Activated T-cell treated with anti-CD3 and anti-CD28 coated beads for 48 hours (primary cell): ENCODE data around the gene LNX1.

Experiments
- DNase-seq: peaks from one replicate; pipeline ENCODE4 v3.0.0-alpha.2; 2020; ENCODE audit warnings: low read depth

The LNX1 gene

GRCh38 chr4:53534684-53535083 lies 56.6 kb downstream of the LNX1 start:
- no peak for DNase-seq

- no peak for DNase-seq
Observed at GRCh38 chr4:53532521-53532920, 58.8 kb downstream of the LNX1 start.

- no peak for DNase-seq
Observed at GRCh38 chr4:53531585-53532224, 59.6 kb downstream of the LNX1 start.

- DNase-seq: no peak
Observed at GRCh38 chr4:53529025-53529424, 62.3 kb downstream of the LNX1 start.

- no peak for DNase-seq
Observed at GRCh38 chr4:53527930-53528329, 63.4 kb downstream of the LNX1 start.

GRCh38 chr4:53527326-53527725 lies 64.0 kb downstream of the LNX1 start:
- DNase-seq: no peak

- DNase-seq: no peak
Observed at GRCh38 chr4:53522334-53522733, 69.0 kb downstream of the LNX1 start.

GRCh38 chr4:53520116-53520515 lies 71.2 kb downstream of the LNX1 start:
- no peak for DNase-seq

GRCh38 chr4:53518807-53519206 lies 72.5 kb downstream of the LNX1 start:
- no peak for DNase-seq

GRCh38 chr4:53515076-53515475 lies 76.2 kb downstream of the LNX1 start:
- DNase-seq: no peak

- no peak for DNase-seq
Observed at GRCh38 chr4:53514509-53514908, 76.8 kb downstream of the LNX1 start.

- DNase-seq: no peak
Observed at GRCh38 chr4:53512608-53513007, 78.7 kb downstream of the LNX1 start.

GRCh38 chr4:53511014-53511413 lies 80.3 kb downstream of the LNX1 start:
- no peak for DNase-seq

- DNase-seq: no peak
Observed at GRCh38 chr4:53510321-53510720, 81.0 kb downstream of the LNX1 start.

- no peak for DNase-seq
Observed at GRCh38 chr4:53508446-53508845, 82.8 kb downstream of the LNX1 start.

- no peak for DNase-seq
Observed at GRCh38 chr4:53507671-53508286, 83.5 kb downstream of the LNX1 start.

- no peak for DNase-seq
Observed at GRCh38 chr4:53507058-53507457, 84.2 kb downstream of the LNX1 start.

GRCh38 chr4:53505947-53506346 lies 85.3 kb downstream of the LNX1 start:
- DNase-seq: no peak

GRCh38 chr4:53502094-53502493 lies 89.2 kb downstream of the LNX1 start:
- DNase-seq: no peak

- no peak for DNase-seq
Observed at GRCh38 chr4:53501561-53501960, 89.7 kb downstream of the LNX1 start.

GRCh38 chr4:53500546-53500945 lies 90.7 kb downstream of the LNX1 start:
- no peak for DNase-seq

- no peak for DNase-seq
Observed at GRCh38 chr4:53499791-53500190, 91.5 kb downstream of the LNX1 start.

GRCh38 chr4:53498706-53499105 lies 92.6 kb downstream of the LNX1 start:
- no peak for DNase-seq
